ENCODE results near the gene RBMS1. TPM values are rescaled to one million over a fixed set of nuclear protein-coding genes. Genes with fewer than 3 reads are reported as not detected.

The RBMS1 gene
- total RNA-seq, 2 experiments from 2014 or later: 35.8 to 38.6 TPM

DNA sequence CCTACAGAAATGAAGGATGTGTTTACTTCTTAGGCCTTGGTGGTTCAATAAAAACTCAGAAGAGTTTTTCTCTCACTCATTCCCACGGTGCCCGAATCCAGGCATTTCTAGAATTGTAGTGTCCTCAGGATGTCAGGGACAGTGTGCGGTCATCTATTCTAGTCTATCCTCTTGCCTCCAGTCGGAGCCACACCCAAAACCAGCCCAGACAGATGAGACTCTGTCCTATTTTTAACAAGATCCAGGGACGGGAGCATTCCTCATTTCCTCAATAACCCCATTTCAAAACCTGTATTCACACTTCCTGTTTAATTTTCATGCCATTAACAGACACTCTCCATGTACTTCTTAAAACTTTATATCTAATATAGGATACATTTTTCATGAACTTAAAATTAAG is 11.6 kb upstream of the RBMS1 start:
- DNase-seq (no peak), ATAC-seq (no peak)
- Mint-ChIP-seq H3K27ac (no peak overlapping the region), H3K36me3 (ENCODE audit: low read depth) (no peaks in the 10 kb centered on the region), H3K9me3 (no peaks in the 10 kb centered on the region), H3K4me3 (no peak overlapping the region), H3K4me1 (ENCODE audit: low read depth) (peaks cover 18% of the 10 kb centered on the region), H3K27me3 (no peaks in the 10 kb centered on the region)
- TF ChIP-seq, protein P1, sequence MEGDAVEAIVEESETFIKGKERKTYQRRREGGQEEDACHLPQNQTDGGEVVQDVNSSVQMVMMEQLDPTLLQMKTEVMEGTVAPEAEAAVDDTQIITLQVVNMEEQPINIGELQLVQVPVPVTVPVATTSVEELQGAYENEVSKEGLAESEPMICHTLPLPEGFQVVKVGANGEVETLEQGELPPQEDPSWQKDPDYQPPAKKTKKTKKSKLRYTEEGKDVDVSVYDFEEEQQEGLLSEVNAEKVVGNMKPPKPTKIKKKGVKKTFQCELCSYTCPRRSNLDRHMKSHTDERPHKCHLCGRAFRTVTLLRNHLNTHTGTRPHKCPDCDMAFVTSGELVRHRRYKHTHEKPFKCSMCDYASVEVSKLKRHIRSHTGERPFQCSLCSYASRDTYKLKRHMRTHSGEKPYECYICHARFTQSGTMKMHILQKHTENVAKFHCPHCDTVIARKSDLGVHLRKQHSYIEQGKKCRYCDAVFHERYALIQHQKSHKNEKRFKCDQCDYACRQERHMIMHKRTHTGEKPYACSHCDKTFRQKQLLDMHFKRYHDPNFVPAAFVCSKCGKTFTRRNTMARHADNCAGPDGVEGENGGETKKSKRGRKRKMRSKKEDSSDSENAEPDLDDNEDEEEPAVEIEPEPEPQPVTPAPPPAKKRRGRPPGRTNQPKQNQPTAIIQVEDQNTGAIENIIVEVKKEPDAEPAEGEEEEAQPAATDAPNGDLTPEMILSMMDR (IDR thresholded peaks at IDR 0.05): no peak
- intact Hi-C loops (cut with micrococcal nuclease): no loop called here
- POLR2A ChIA-PET: no interaction called here
- CTCF ChIA-PET: no interaction called here

DNA sequence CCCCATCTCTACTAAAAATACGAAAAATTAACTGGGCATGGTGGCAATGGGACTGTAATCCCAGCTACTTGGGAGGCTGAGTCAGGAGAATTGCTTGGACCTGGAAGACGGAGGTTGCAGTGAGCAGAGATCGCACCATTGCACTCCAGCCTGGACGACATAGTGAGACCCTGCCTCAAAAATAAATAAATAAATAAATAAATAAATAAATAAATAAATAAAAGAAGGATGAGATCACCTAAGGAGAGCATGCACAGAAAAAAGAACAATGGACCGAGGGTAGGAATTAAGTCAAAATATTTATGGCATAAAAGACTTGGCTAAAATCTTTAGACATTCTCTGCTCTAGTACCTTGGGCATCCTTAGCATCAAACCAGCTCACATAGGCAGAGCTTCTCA is 8.9 kb upstream of the RBMS1 start:
- Mint-ChIP-seq H3K27me3 (no peaks in the 10 kb centered on the region), H3K27ac (no peak overlapping the region), H3K9me3 (no peaks in the 10 kb centered on the region), H3K4me3 (no peak overlapping the region), H3K4me1 (ENCODE audit: low read depth) (peaks cover 13% of the 10 kb centered on the region), H3K36me3 (ENCODE audit: low read depth) (no peaks in the 10 kb centered on the region)
- ChIA-PET CTCF (interaction anchor here (1.1 to 1.9 kb wide), 2 partner anchors 74 to 138 kb away, joined by 3 to 8 read pairs; no protein-coding TSS in a partner anchor), POLR2A (no interaction called here)
- ATAC-seq (no peak), DNase-seq (no peak)
- intact Hi-C loops (cut with micrococcal nuclease): no loop called here
- TF ChIP-seq, protein P1 (IDR thresholded peaks at IDR 0.05): no peak

DNA sequence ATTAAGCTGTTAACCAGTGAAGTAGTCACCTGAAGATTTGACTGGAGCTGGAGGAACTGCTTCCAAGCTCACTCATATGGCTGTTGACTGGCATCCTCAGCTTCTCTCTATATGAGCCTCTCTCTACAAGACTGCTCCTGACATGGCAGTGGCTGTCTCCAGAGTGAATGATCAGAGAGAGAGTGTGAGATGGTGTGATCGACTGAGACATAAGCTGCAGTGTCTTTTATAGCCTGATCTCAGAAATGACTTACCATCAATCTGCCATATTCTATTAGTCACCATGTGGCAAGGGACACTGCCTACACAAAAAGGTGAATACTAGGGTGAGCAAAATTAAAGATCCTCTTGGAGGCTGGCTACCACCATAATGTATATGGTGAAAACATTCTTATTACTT is 7.8 kb upstream of the RBMS1 start:
- intact Hi-C loops (cut with micrococcal nuclease): no loop called here
- Mint-ChIP-seq H3K27me3 (no peaks in the 10 kb centered on the region), H3K4me3 (no peak overlapping the region), H3K27ac (no peak overlapping the region), H3K9me3 (no peaks in the 10 kb centered on the region), H3K4me1 (ENCODE audit: low read depth) (peaks cover 2% of the 10 kb centered on the region), H3K36me3 (ENCODE audit: low read depth) (no peaks in the 10 kb centered on the region)
- TF ChIP-seq, protein P1 (IDR thresholded peaks at IDR 0.05): no peak
- DNase-seq: no peak
- peak; percentile 64 for ATAC-seq
- ChIA-PET POLR2A (no interaction called here), CTCF (no interaction called here)

DNA sequence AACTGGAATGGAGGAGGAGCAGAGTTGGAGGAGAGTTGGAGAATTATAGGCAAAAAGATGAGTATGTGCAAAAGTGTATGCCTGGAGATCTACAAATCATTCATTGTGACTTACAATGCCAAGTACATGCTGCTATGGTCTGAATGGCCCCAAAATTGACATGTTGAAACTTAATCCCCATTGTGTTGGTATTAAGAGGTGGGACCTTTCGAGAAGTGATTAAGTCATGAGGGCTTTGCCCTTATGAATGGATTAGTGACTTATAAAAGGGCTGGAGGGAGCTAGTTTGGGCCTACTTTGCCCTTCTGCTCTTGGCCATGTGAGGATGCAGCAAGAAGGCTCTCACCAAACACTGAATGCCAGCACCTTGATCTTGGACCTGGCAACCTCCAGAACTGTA is 6.3 kb upstream of the RBMS1 start:
- ChIA-PET POLR2A (interaction anchor here (0.9 kb wide), 1 partner anchor 9 kb away, joined by 3 read pairs; no protein-coding TSS in a partner anchor), CTCF (no interaction called here)
- TF ChIP-seq, protein P1 (IDR thresholded peaks at IDR 0.05): no peak
- Mint-ChIP-seq H3K36me3 (ENCODE audit: low read depth) (no peaks in the 10 kb centered on the region), H3K4me3 (no peak overlapping the region), H3K27me3 (no peaks in the 10 kb centered on the region), H3K9me3 (no peaks in the 10 kb centered on the region), H3K27ac (no peak overlapping the region), H3K4me1 (ENCODE audit: low read depth) (peaks cover 8% of the 10 kb centered on the region)
- intact Hi-C loops (cut with micrococcal nuclease): no loop called here
- DNase-seq (no peak), ATAC-seq (no peak)

DNA sequence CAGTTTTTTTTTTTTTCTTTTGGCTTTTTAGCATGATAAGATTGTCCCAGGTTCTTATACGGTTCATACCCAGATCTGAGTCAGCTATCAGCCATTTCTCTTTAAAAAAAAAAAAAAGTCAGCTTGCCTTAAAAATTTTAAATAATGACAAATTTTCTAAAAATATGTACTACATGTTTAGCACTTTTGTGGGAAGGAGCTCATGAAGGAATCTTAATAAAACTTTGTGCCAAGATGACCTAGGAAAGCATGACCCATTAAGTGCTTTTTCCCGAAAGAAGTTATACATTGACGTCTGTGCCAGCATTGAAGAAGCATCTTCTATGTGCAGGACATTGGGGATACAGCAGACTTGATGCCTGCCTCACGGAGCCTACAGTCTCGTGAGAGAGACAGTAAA is 4.5 kb upstream of the RBMS1 start:
- ChIA-PET CTCF (no interaction called here), POLR2A (no interaction called here)
- Mint-ChIP-seq H3K27ac (no peak overlapping the region), H3K36me3 (ENCODE audit: low read depth) (no peaks in the 10 kb centered on the region), H3K4me1 (ENCODE audit: low read depth) (peaks cover 14% of the 10 kb centered on the region), H3K27me3 (no peaks in the 10 kb centered on the region), H3K9me3 (no peaks in the 10 kb centered on the region), H3K4me3 (no peak overlapping the region)
- TF ChIP-seq, protein P1 (IDR thresholded peaks at IDR 0.05): no peak
- DNase-seq: no peak
- ATAC-seq: no peak
- intact Hi-C loops (cut with micrococcal nuclease): no loop called here

All from activated CD8-positive, alpha-beta T cell treated with anti-CD3 and anti-CD28 coated beads for 36 hours (primary cell).